ENCODE results near the gene CDH4.

The CDH4 gene

GRCh38 chr20:61915101-61915500, 663.0 kb downstream of the CDH4 start:
- peaks cover 0 to 31% (median 11%) of the 10 kb centered on the region in 5 donors for H3K27me3 ChIP-seq (ENCODE audit: control insufficient read depth in 5 of 5, insufficient read depth in 4 of 5, low read length in 5 of 5)
- H3K9ac ChIP-seq (ENCODE audit: low read length in 5 of 5), result no peak overlapping the region
- H3K9me3 ChIP-seq (ENCODE audit: control insufficient read depth in 5 of 5, low read length in 5 of 5), result peaks cover 2 to 14% (median 9%) of the 10 kb centered on the region in 5 donors
- peaks cover 0 to 3% (median 0%) of the 10 kb centered on the region in 5 donors for H3K36me3 ChIP-seq (ENCODE audit: control insufficient read depth in 5 of 5, insufficient read depth in 5 of 5, low read length in 5 of 5)
- H3K4me3 ChIP-seq (ENCODE audit: low read depth in 1 of 5, low read length in 5 of 5), result no peak overlapping the region
- no peaks in the 10 kb centered on the region for H3K4me1 ChIP-seq (ENCODE audit: control insufficient read depth in 5 of 5, insufficient read depth in 5 of 5, low read length in 5 of 5)
- no peak overlapping the region for H3K27ac ChIP-seq (ENCODE audit: low read depth, low read length)

GRCh38 chr20:61916318-61916891, 664.3 kb downstream of the CDH4 start:
- no peak overlapping the region for H3K9ac ChIP-seq (ENCODE audit: low read length in 5 of 5)
- no peak overlapping the region for H3K27ac ChIP-seq (ENCODE audit: low read depth, low read length)
- H3K36me3 ChIP-seq (ENCODE audit: control insufficient read depth in 5 of 5, insufficient read depth in 5 of 5, low read length in 5 of 5), result no peaks in the 10 kb centered on the region
- H3K4me1 ChIP-seq (ENCODE audit: control insufficient read depth in 5 of 5, insufficient read depth in 5 of 5, low read length in 5 of 5), result no peaks in the 10 kb centered on the region
- peaks cover 0 to 31% (median 11%) of the 10 kb centered on the region in 5 donors for H3K27me3 ChIP-seq (ENCODE audit: control insufficient read depth in 5 of 5, insufficient read depth in 4 of 5, low read length in 5 of 5)
- peaks cover 0 to 12% (median 0%) of the 10 kb centered on the region in 5 donors for H3K9me3 ChIP-seq (ENCODE audit: control insufficient read depth in 5 of 5, low read length in 5 of 5)
- no peak overlapping the region for H3K4me3 ChIP-seq (ENCODE audit: low read depth in 1 of 5, low read length in 5 of 5)

- no peak overlapping the region for H3K9ac ChIP-seq (ENCODE audit: low read length in 5 of 5)
- H3K9me3 ChIP-seq (ENCODE audit: control insufficient read depth in 5 of 5, low read length in 5 of 5), result peaks cover 0 to 12% (median 0%) of the 10 kb centered on the region in 5 donors
- H3K27ac ChIP-seq (ENCODE audit: low read depth, low read length), result no peak overlapping the region
- peaks cover 0 to 31% (median 11%) of the 10 kb centered on the region in 5 donors for H3K27me3 ChIP-seq (ENCODE audit: control insufficient read depth in 5 of 5, insufficient read depth in 4 of 5, low read length in 5 of 5)
- no peaks in the 10 kb centered on the region for H3K4me1 ChIP-seq (ENCODE audit: control insufficient read depth in 5 of 5, insufficient read depth in 5 of 5, low read length in 5 of 5)
- H3K36me3 ChIP-seq (ENCODE audit: control insufficient read depth in 5 of 5, insufficient read depth in 5 of 5, low read length in 5 of 5), result no peaks in the 10 kb centered on the region
- no peak overlapping the region for H3K4me3 ChIP-seq (ENCODE audit: low read depth in 1 of 5, low read length in 5 of 5)
These were observed 665.5 kb downstream of the CDH4 start for GRCh38 chr20:61917474-61918145.

GRCh38 chr20:61918548-61918947, 666.5 kb downstream of the CDH4 start:
- no peak overlapping the region for H3K4me3 ChIP-seq (ENCODE audit: low read depth in 1 of 5, low read length in 5 of 5)
- peaks cover 0 to 12% (median 0%) of the 10 kb centered on the region in 5 donors for H3K9me3 ChIP-seq (ENCODE audit: control insufficient read depth in 5 of 5, low read length in 5 of 5)
- H3K27ac ChIP-seq (ENCODE audit: low read depth, low read length), result no peak overlapping the region
- no peaks in the 10 kb centered on the region for H3K36me3 ChIP-seq (ENCODE audit: control insufficient read depth in 5 of 5, insufficient read depth in 5 of 5, low read length in 5 of 5)
- no peaks in the 10 kb centered on the region for H3K4me1 ChIP-seq (ENCODE audit: control insufficient read depth in 5 of 5, insufficient read depth in 5 of 5, low read length in 5 of 5)
- H3K9ac ChIP-seq (ENCODE audit: low read length in 5 of 5), result no peak overlapping the region
- peaks cover 0 to 29% (median 14%) of the 10 kb centered on the region in 5 donors for H3K27me3 ChIP-seq (ENCODE audit: control insufficient read depth in 5 of 5, insufficient read depth in 4 of 5, low read length in 5 of 5)

- peaks cover 0 to 28% (median 12%) of the 10 kb centered on the region in 5 donors for H3K27me3 ChIP-seq (ENCODE audit: control insufficient read depth in 5 of 5, insufficient read depth in 4 of 5, low read length in 5 of 5)
- no peak overlapping the region for H3K27ac ChIP-seq (ENCODE audit: low read depth, low read length)
- H3K9ac ChIP-seq (ENCODE audit: low read length in 5 of 5), result no peak overlapping the region
- no peaks in the 10 kb centered on the region for H3K4me1 ChIP-seq (ENCODE audit: control insufficient read depth in 5 of 5, insufficient read depth in 5 of 5, low read length in 5 of 5)
- no peak overlapping the region for H3K4me3 ChIP-seq (ENCODE audit: low read depth in 1 of 5, low read length in 5 of 5)
- no peaks in the 10 kb centered on the region for H3K36me3 ChIP-seq (ENCODE audit: control insufficient read depth in 5 of 5, insufficient read depth in 5 of 5, low read length in 5 of 5)
- peaks cover 0 to 12% (median 0%) of the 10 kb centered on the region in 5 donors for H3K9me3 ChIP-seq (ENCODE audit: control insufficient read depth in 5 of 5, low read length in 5 of 5)
These were observed 667.2 kb downstream of the CDH4 start for GRCh38 chr20:61919239-61919638.

- H3K9me3 ChIP-seq (ENCODE audit: control insufficient read depth in 5 of 5, low read length in 5 of 5), result peaks cover 0 to 12% (median 0%) of the 10 kb centered on the region in 5 donors
- no peaks in the 10 kb centered on the region for H3K36me3 ChIP-seq (ENCODE audit: control insufficient read depth in 5 of 5, insufficient read depth in 5 of 5, low read length in 5 of 5)
- no peak overlapping the region for H3K9ac ChIP-seq (ENCODE audit: low read length in 5 of 5)
- peaks cover 0 to 28% (median 14%) of the 10 kb centered on the region in 5 donors for H3K27me3 ChIP-seq (ENCODE audit: control insufficient read depth in 5 of 5, insufficient read depth in 4 of 5, low read length in 5 of 5)
- no peaks in the 10 kb centered on the region for H3K4me1 ChIP-seq (ENCODE audit: control insufficient read depth in 5 of 5, insufficient read depth in 5 of 5, low read length in 5 of 5)
- no peak overlapping the region for H3K4me3 ChIP-seq (ENCODE audit: low read depth in 1 of 5, low read length in 5 of 5)
- no peak overlapping the region for H3K27ac ChIP-seq (ENCODE audit: low read depth, low read length)
These were observed 667.8 kb downstream of the CDH4 start for GRCh38 chr20:61919675-61920365.

- H3K27ac ChIP-seq (ENCODE audit: low read depth, low read length), result no peak overlapping the region
These were observed 670.4 kb downstream of the CDH4 start for GRCh38 chr20:61922411-61922810.

GRCh38 chr20:61922936-61923335, 670.9 kb downstream of the CDH4 start:
- H3K27ac ChIP-seq (ENCODE audit: low read depth, low read length), result no peak overlapping the region

More at GRCh38 chr20:61922411-61922810, 670.4 kb downstream of the CDH4 start:
- no peaks in the 10 kb centered on the region for H3K4me1 ChIP-seq (ENCODE audit: control insufficient read depth in 5 of 5, insufficient read depth in 5 of 5, low read length in 5 of 5)
- H3K36me3 ChIP-seq (ENCODE audit: control insufficient read depth in 5 of 5, insufficient read depth in 5 of 5, low read length in 5 of 5), result no peaks in the 10 kb centered on the region
- no peak overlapping the region for H3K9ac ChIP-seq (ENCODE audit: low read length in 5 of 5)
- peaks cover 4 to 15% (median 8%) of the 10 kb centered on the region in 5 donors for H3K27me3 ChIP-seq (ENCODE audit: control insufficient read depth in 5 of 5, insufficient read depth in 4 of 5, low read length in 5 of 5)
- H3K4me3 ChIP-seq (ENCODE audit: low read depth in 1 of 5, low read length in 5 of 5), result no peak overlapping the region
- peaks cover 0 to 16% (median 0%) of the 10 kb centered on the region in 5 donors for H3K9me3 ChIP-seq (ENCODE audit: control insufficient read depth in 5 of 5, low read length in 5 of 5)

GRCh38 chr20:61923371-61924166, 671.5 kb downstream of the CDH4 start:
- H3K27ac ChIP-seq (ENCODE audit: low read depth, low read length), result no peak overlapping the region
- peaks cover 4 to 16% (median 8%) of the 10 kb centered on the region in 5 donors for H3K27me3 ChIP-seq (ENCODE audit: control insufficient read depth in 5 of 5, insufficient read depth in 4 of 5, low read length in 5 of 5)
- no peaks in the 10 kb centered on the region for H3K36me3 ChIP-seq (ENCODE audit: control insufficient read depth in 5 of 5, insufficient read depth in 5 of 5, low read length in 5 of 5)
- H3K4me1 ChIP-seq (ENCODE audit: control insufficient read depth in 5 of 5, insufficient read depth in 5 of 5, low read length in 5 of 5), result no peaks in the 10 kb centered on the region
- no peak overlapping the region for H3K4me3 ChIP-seq (ENCODE audit: low read depth in 1 of 5, low read length in 5 of 5)
- peaks cover 0 to 19% (median 0%) of the 10 kb centered on the region in 5 donors for H3K9me3 ChIP-seq (ENCODE audit: control insufficient read depth in 5 of 5, low read length in 5 of 5)
- H3K9ac ChIP-seq (ENCODE audit: low read length in 5 of 5), result no peak overlapping the region

More at GRCh38 chr20:61922936-61923335, 670.9 kb downstream of the CDH4 start:
- Histone ChIP-seq H3K4me1 (ENCODE audit: control insufficient read depth in 5 of 5, insufficient read depth in 5 of 5, low read length in 5 of 5) (no peaks in the 10 kb centered on the region), H3K4me3 (ENCODE audit: low read depth in 1 of 5, low read length in 5 of 5) (no peak overlapping the region), H3K36me3 (ENCODE audit: control insufficient read depth in 5 of 5, insufficient read depth in 5 of 5, low read length in 5 of 5) (no peaks in the 10 kb centered on the region), H3K9me3 (ENCODE audit: control insufficient read depth in 5 of 5, low read length in 5 of 5) (peaks cover 0 to 16% (median 0%) of the 10 kb centered on the region in 5 donors), H3K27me3 (ENCODE audit: control insufficient read depth in 5 of 5, insufficient read depth in 4 of 5, low read length in 5 of 5) (peaks cover 4 to 15% (median 8%) of the 10 kb centered on the region in 5 donors), H3K9ac (ENCODE audit: low read length in 5 of 5) (no peak overlapping the region)

Measured in subcutaneous abdominal adipose tissue (tissue), 5 donors.